Calu3 (cell line): ENCODE results near the gene SMAD9. TPM values are rescaled to one million over a fixed set of nuclear protein-coding genes. Genes with fewer than 3 reads are reported as not detected.

ENCODE experiments used
- BruUV-seq: library from RNA; stranded (reverse); fragments of 400-500 nt; replicated peaks from 2 replicates; lab custom pipeline; 2021; lab: Mats Ljungman, UMichigan
- CTCF ChIA-PET: fragments of 300-600 bp; sonication (Branson Sonifier 250); formaldehyde crosslinking; loops from one replicate; lab custom pipeline; 2022; ENCODE audit warnings: antibody characterized with exemption; lab: Charles Lee
- DNase-seq: peaks from one replicate; pipeline ENCODE4 v3.0.0; 2022
- H3K27ac Mint-ChIP-seq: one replicate; pipeline ENCODE4 v1.8.0; 2022; ENCODE audit warnings: mixed read lengths; ENCODE audit not compliant: unreplicated experiment
- H3K27me3 Mint-ChIP-seq: one replicate; pipeline ENCODE4 v1.8.0; 2022; ENCODE audit warnings: mixed read lengths; ENCODE audit not compliant: unreplicated experiment
- H3K36me3 Mint-ChIP-seq: one replicate; pipeline ENCODE4 v1.8.0; 2022; ENCODE audit warnings: mild to moderate bottlenecking, moderate library complexity, mixed read lengths; ENCODE audit not compliant: insufficient read depth, unreplicated experiment
- H3K4me1 Mint-ChIP-seq: one replicate; pipeline ENCODE4 v1.8.0; 2022; ENCODE audit warnings: mild to moderate bottlenecking, low read depth, mixed read lengths; ENCODE audit not compliant: unreplicated experiment
- H3K4me3 Mint-ChIP-seq: one replicate; pipeline ENCODE4 v1.8.0; 2022; ENCODE audit warnings: mild to moderate bottlenecking, low read depth, moderate library complexity, mixed read lengths; ENCODE audit not compliant: unreplicated experiment
- H3K9me3 Mint-ChIP-seq: one replicate; pipeline ENCODE4 v1.8.0; 2022; ENCODE audit warnings: low read depth, mixed read lengths; ENCODE audit not compliant: unreplicated experiment
- CTCF ChIP-seq: fragments of 200-600 bp; IDR thresholded peaks from one replicate; pipeline ENCODE4 v1.8.0; 2022; ENCODE audit warnings: antibody characterized with exemption; ENCODE audit not compliant: unreplicated experiment
- intact Hi-C: fragments of 100-400 bp; cut with micrococcal nuclease; formaldehyde crosslinking; loops from one replicate; pipeline ENCODE4 v1.10.0; 2022; ENCODE audit not compliant: unreplicated experiment
- total RNA-seq: library from RNA; stranded (reverse); gene quantifications from 2 replicates; pipeline ENCODE4 v1.2.3, GENCODE V29; 2022

The SMAD9 gene
- total RNA-seq, 1 experiment from 2014 or later, result 1.8 TPM

- no peak for DNase-seq
- H3K4me3 Mint-ChIP-seq, result no peak overlapping the region
- BruUV-seq, result no TSS peak
- TF ChIP-seq CTCF, result no peak
- no peaks in the 10 kb centered on the region for H3K9me3 Mint-ChIP-seq
- no peaks in the 10 kb centered on the region for H3K27me3 Mint-ChIP-seq
- intact Hi-C loops, result no loop called here
- CTCF ChIA-PET, result no interaction called here
- peaks cover 4% of the 10 kb centered on the region for H3K4me1 Mint-ChIP-seq
- no peak overlapping the region for H3K27ac Mint-ChIP-seq
- no peaks in the 10 kb centered on the region for H3K36me3 Mint-ChIP-seq
Measured at GRCh38 chr13:36865265-36865664, 54.8 kb downstream of the SMAD9 start.

GRCh38 chr13:36862722-36863121 is 57.3 kb downstream of the SMAD9 start:
- TF ChIP-seq CTCF, result no peak
- Mint-ChIP-seq H3K27me3 (no peaks in the 10 kb centered on the region), H3K4me3 (no peak overlapping the region), H3K4me1 (no peaks in the 10 kb centered on the region), H3K9me3 (no peaks in the 10 kb centered on the region), H3K27ac (no peak overlapping the region), H3K36me3 (no peaks in the 10 kb centered on the region)
- DNase-seq, result no peak
- intact Hi-C loops, result no loop called here
- no TSS peak for BruUV-seq
- CTCF ChIA-PET, result no interaction called here

- no peaks in the 10 kb centered on the region for H3K4me1 Mint-ChIP-seq
- H3K36me3 Mint-ChIP-seq, result no peaks in the 10 kb centered on the region
- no TSS peak for BruUV-seq
- CTCF ChIA-PET, result no interaction called here
- TF ChIP-seq CTCF, result no peak
- intact Hi-C loops, result no loop called here
- no peak overlapping the region for H3K27ac Mint-ChIP-seq
- H3K9me3 Mint-ChIP-seq, result no peaks in the 10 kb centered on the region
- H3K27me3 Mint-ChIP-seq, result no peaks in the 10 kb centered on the region
- no peak for DNase-seq
- H3K4me3 Mint-ChIP-seq, result no peak overlapping the region
Measured at GRCh38 chr13:36862002-36862685, 57.9 kb downstream of the SMAD9 start.

DNA sequence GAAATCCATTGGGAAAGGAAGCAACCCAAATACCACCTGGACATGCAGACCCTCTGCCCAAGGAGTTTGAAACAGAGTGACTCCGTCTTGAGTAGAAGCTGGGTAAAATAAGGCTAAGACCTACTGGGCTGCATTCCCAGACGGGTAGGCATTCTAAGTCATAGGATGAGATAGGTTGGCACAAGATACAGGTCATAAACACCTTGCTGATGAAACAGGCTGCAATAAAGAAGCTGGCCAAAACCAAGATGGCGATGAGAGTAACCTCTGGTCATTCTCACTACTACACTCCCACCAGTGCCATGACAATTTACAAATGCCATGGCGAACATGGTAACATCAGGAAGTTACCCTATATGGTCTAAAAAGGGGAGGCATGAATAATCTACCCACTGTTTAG is 60.8 kb downstream of the SMAD9 start:
- intact Hi-C loops, result loop anchor here (2.0 to 5.0 kb wide), 2 partner anchors 108 to 210 kb away; no protein-coding TSS in a partner anchor
- no TSS peak for BruUV-seq
- DNase-seq, result no peak
- no peaks in the 10 kb centered on the region for H3K36me3 Mint-ChIP-seq
- no peaks in the 10 kb centered on the region for H3K4me1 Mint-ChIP-seq
- H3K27me3 Mint-ChIP-seq, result no peaks in the 10 kb centered on the region
- CTCF ChIA-PET, result interaction anchor here (1.4 kb wide), 1 partner anchor 122 kb away, joined by 11 read pairs; no protein-coding TSS in a partner anchor
- no peak for TF ChIP-seq CTCF
- no peak overlapping the region for H3K4me3 Mint-ChIP-seq
- H3K27ac Mint-ChIP-seq, result no peak overlapping the region
- H3K9me3 Mint-ChIP-seq, result no peaks in the 10 kb centered on the region
